Astrocyte (in vitro differentiated cells and primary cell): ENCODE data around the gene TNIK. TPM values are rescaled to one million over a fixed set of nuclear protein-coding genes. Genes with fewer than 3 reads are reported as not detected.

Experiments used
- DNase-seq: peaks from one replicate; pipeline ENCODE4 v3.0.0-alpha.2; 2010; ENCODE audit warnings: low read depth
- FAIRE-seq: peaks from 2 replicates; lab custom pipeline; 2011; peaks lifted over from hg19 to GRCh38; lab: Jason Lieb, UNC
- H2AFZ ChIP-seq: 2 replicates; pipeline ENCODE4 v1.6.0; 2012; ENCODE audit warnings: low read depth, low read length, inconsistent platforms
- H3K27ac ChIP-seq: 2 replicates; pipeline ENCODE4 v1.5.1; 2011; ENCODE audit warnings: low read depth, low read length, inconsistent platforms
- H3K27me3 ChIP-seq: 2 replicates; pipeline ENCODE4 v1.6.0; 2011; ENCODE audit warnings: low read length, inconsistent platforms; ENCODE audit not compliant: insufficient read depth
- H3K36me3 ChIP-seq: 2 replicates; pipeline ENCODE4 v1.5.1; 2011; ENCODE audit warnings: low read length, inconsistent platforms; ENCODE audit not compliant: insufficient read depth
- H3K4me1 ChIP-seq: 2 replicates; pipeline ENCODE4 v1.5.1; 2011; ENCODE audit warnings: low read length, inconsistent platforms; ENCODE audit not compliant: insufficient read depth
- H3K4me2 ChIP-seq: 2 replicates; pipeline ENCODE4 v1.6.0; 2012; ENCODE audit warnings: low read length, inconsistent platforms
- H3K4me3 ChIP-seq: 2 replicates; pipeline ENCODE4 v1.5.1; 2011; ENCODE audit warnings: low read depth, mild to moderate bottlenecking, low read length, inconsistent platforms; ENCODE audit not compliant: insufficient read depth
- H3K79me2 ChIP-seq: 2 replicates; pipeline ENCODE4 v1.6.0; 2012; ENCODE audit warnings: mild to moderate bottlenecking, low read length, inconsistent platforms; ENCODE audit not compliant: insufficient read depth
- H3K9ac ChIP-seq: 2 replicates; pipeline ENCODE4 v1.6.0; 2012; ENCODE audit warnings: mild to moderate bottlenecking, low read length, inconsistent platforms
- H3K9me3 ChIP-seq: 2 replicates; pipeline ENCODE4 v1.5.1; 2012; ENCODE audit warnings: low read depth, mild to moderate bottlenecking, low read length, inconsistent platforms; ENCODE audit not compliant: insufficient read depth
- H4K20me1 ChIP-seq: 2 replicates; pipeline ENCODE4 v1.6.0; 2012; ENCODE audit warnings: low read length, inconsistent platforms; ENCODE audit not compliant: insufficient read depth
- H3K27ac Mint-ChIP-seq: one replicate; pipeline ENCODE4 v1.8.0; 2021; ENCODE audit warnings: mild to moderate bottlenecking, mixed read lengths; ENCODE audit not compliant: unreplicated experiment
- H3K27me3 Mint-ChIP-seq: one replicate; pipeline ENCODE4 v1.8.0; 2021; ENCODE audit warnings: low read depth, mixed read lengths; ENCODE audit not compliant: unreplicated experiment
- H3K36me3 Mint-ChIP-seq: one replicate; pipeline ENCODE4 v1.8.0; 2021; ENCODE audit warnings: low read depth, mixed read lengths; ENCODE audit not compliant: unreplicated experiment
- H3K4me1 Mint-ChIP-seq: one replicate; pipeline ENCODE4 v1.8.0; 2021; ENCODE audit warnings: low read depth, mixed read lengths; ENCODE audit not compliant: unreplicated experiment
- H3K4me3 Mint-ChIP-seq: one replicate; pipeline ENCODE4 v1.8.0; 2021; ENCODE audit warnings: mild to moderate bottlenecking, moderate library complexity, mixed read lengths; ENCODE audit not compliant: unreplicated experiment
- H3K9me3 Mint-ChIP-seq: one replicate; pipeline ENCODE4 v1.8.0; 2021; ENCODE audit warnings: mild to moderate bottlenecking, mixed read lengths; ENCODE audit not compliant: unreplicated experiment
- EZH2 ChIP-seq: IDR thresholded peaks from 2 replicates; pipeline ENCODE4 v1.6.1; 2012; ENCODE audit warnings: mild to moderate bottlenecking, low read length, inconsistent platforms; ENCODE audit not compliant: insufficient read depth
- total RNA-seq: library from RNA; stranded (reverse); gene quantifications from 2 replicates; pipeline ENCODE4 v1.2.1, GENCODE V29; 2021
- TF ChIP-seq, protein P1 (sequence below): IDR thresholded peaks from 2 replicates; pipeline ENCODE4 v1.5.1; 2011; ENCODE audit warnings: low read depth, mild to moderate bottlenecking, inconsistent platforms, low read length, moderate library complexity; ENCODE audit not compliant: insufficient read depth

Gene TNIK
- total RNA-seq, 1 donor from 2014 or later = 70.0 TPM

DNA sequence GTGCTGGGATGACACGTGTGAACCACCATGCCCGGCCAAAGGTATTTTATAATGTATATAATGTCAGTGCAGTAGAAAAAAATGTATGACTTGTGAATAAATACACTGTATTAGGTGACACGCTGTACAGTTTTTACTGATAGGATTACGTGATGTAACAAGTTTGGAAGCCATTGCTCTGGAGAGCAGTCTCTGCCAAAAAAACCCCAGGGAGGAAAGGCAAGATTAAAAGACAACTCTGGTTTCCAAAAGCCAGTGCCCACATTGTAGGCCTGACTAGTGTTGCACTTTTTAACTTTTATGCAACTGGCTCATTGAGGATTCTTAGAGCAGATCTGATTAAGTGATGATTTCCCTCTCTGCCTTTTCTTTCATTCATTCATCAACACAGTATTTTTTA, 371.7 kb downstream of the TNIK start:
- peak overlapping the region; percentile 68 for H3K27ac Mint-ChIP-seq
- H3K27me3 Mint-ChIP-seq = no peaks in the 10 kb centered on the region
- DNase-seq (peak; percentile 30), FAIRE-seq (no peak)
- H3K4me3 Mint-ChIP-seq = no peak overlapping the region
- Histone ChIP-seq H2AFZ (no peak overlapping the region), H3K36me3 (no peaks in the 10 kb centered on the region), H4K20me1 (no peaks in the 10 kb centered on the region), H3K79me2 (no peaks in the 10 kb centered on the region), H3K27me3 (no peaks in the 10 kb centered on the region), H3K27ac (no peak overlapping the region), H3K9me3 (no peaks in the 10 kb centered on the region), H3K9ac (no peak overlapping the region), H3K4me3 (no peak overlapping the region), H3K4me2 (peak overlapping the region; percentile 71), H3K4me1 (peaks cover 16% of the 10 kb centered on the region)
- TF ChIP-seq, protein P1, sequence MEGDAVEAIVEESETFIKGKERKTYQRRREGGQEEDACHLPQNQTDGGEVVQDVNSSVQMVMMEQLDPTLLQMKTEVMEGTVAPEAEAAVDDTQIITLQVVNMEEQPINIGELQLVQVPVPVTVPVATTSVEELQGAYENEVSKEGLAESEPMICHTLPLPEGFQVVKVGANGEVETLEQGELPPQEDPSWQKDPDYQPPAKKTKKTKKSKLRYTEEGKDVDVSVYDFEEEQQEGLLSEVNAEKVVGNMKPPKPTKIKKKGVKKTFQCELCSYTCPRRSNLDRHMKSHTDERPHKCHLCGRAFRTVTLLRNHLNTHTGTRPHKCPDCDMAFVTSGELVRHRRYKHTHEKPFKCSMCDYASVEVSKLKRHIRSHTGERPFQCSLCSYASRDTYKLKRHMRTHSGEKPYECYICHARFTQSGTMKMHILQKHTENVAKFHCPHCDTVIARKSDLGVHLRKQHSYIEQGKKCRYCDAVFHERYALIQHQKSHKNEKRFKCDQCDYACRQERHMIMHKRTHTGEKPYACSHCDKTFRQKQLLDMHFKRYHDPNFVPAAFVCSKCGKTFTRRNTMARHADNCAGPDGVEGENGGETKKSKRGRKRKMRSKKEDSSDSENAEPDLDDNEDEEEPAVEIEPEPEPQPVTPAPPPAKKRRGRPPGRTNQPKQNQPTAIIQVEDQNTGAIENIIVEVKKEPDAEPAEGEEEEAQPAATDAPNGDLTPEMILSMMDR = no peak
- TF ChIP-seq EZH2 = no peak
- peaks cover 24% of the 10 kb centered on the region for H3K4me1 Mint-ChIP-seq
- H3K9me3 Mint-ChIP-seq = no peaks in the 10 kb centered on the region
- peaks cover 19% of the 10 kb centered on the region for H3K36me3 Mint-ChIP-seq

DNA sequence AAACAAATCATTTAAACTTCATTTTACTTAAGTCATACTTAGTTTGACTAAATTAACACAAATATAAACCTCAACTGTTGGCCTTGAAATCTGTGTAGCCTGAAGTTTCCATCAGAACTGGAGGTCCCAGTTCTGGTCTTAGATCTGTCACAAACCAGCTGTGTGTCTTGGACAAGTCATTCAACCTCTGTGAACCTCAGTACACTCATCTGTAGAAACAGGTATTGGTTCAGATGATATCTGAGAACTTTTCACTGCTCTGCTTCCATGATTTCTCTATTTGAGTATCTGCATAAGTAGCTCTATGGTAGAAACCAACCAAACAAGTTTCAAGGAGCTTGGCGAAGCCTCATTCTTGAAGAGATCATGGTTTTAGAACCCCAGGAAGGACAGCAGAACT, 373.3 kb downstream of the TNIK start:
- H3K4me3 Mint-ChIP-seq = no peak overlapping the region
- peaks cover 22% of the 10 kb centered on the region for H3K36me3 Mint-ChIP-seq
- Histone ChIP-seq H3K4me1 (peaks cover 16% of the 10 kb centered on the region), H3K79me2 (no peaks in the 10 kb centered on the region), H3K27me3 (no peaks in the 10 kb centered on the region), H3K36me3 (no peaks in the 10 kb centered on the region), H3K9me3 (no peaks in the 10 kb centered on the region), H3K4me3 (no peak overlapping the region), H2AFZ (no peak overlapping the region), H3K27ac (no peak overlapping the region), H4K20me1 (no peaks in the 10 kb centered on the region), H3K9ac (no peak overlapping the region), H3K4me2 (no peak overlapping the region)
- no peaks in the 10 kb centered on the region for H3K27me3 Mint-ChIP-seq
- FAIRE-seq = no peak
- no peak for TF ChIP-seq EZH2
- TF ChIP-seq, protein P1 = no peak
- H3K27ac Mint-ChIP-seq = no peak overlapping the region
- no peak for DNase-seq
- H3K9me3 Mint-ChIP-seq = no peaks in the 10 kb centered on the region
- H3K4me1 Mint-ChIP-seq = peaks cover 23% of the 10 kb centered on the region

- H3K36me3 ChIP-seq = no peaks in the 10 kb centered on the region
- TF ChIP-seq, protein P1 = no peak
- no peak for TF ChIP-seq EZH2
These were observed 382.9 kb downstream of the TNIK start for GRCh38 chr3:171077261-171077660.

More at GRCh38 chr3:171077261-171077660, 382.9 kb downstream of the TNIK start:
- H3K36me3 Mint-ChIP-seq = peaks cover 24% of the 10 kb centered on the region
- Histone ChIP-seq H3K79me2 (no peaks in the 10 kb centered on the region), H3K27ac (no peak overlapping the region), H3K4me2 (no peak overlapping the region), H3K9ac (no peak overlapping the region), H2AFZ (no peak overlapping the region), H4K20me1 (no peaks in the 10 kb centered on the region), H3K4me1 (no peaks in the 10 kb centered on the region), H3K9me3 (no peaks in the 10 kb centered on the region), H3K27me3 (no peaks in the 10 kb centered on the region), H3K4me3 (no peak overlapping the region)
- no peak overlapping the region for H3K4me3 Mint-ChIP-seq
- H3K27me3 Mint-ChIP-seq = no peaks in the 10 kb centered on the region
- no peak for FAIRE-seq
- peaks cover 6% of the 10 kb centered on the region for H3K4me1 Mint-ChIP-seq
- no peak overlapping the region for H3K27ac Mint-ChIP-seq
- DNase-seq = no peak
- no peaks in the 10 kb centered on the region for H3K9me3 Mint-ChIP-seq
